T-helper 1 cell treated with Interleukin-12 subunit alpha and Interleukin-12 subunit beta and Interleukin-4 antibody, amounts not matched to agents 30 ng/mL and 1 ng/mL, for 36 hours (primary cell): ENCODE results near the gene SCYL3. TPM values are rescaled to one million over a fixed set of nuclear protein-coding genes. Genes with fewer than 3 reads are reported as not detected.
"Not testable (repeated sequence)": the region's sequence is repeated elsewhere in the genome, so short reads cannot be mapped to it uniquely, and the experiment has no call there.

Experiments used
- intact Hi-C: fragments of 100-400 bp; cut with micrococcal nuclease; formaldehyde crosslinking; loops from one replicate; pipeline ENCODE4 v1.15.1; 2024
- total RNA-seq: library from RNA; stranded (reverse); gene quantifications from 2 replicates; pipeline ENCODE4 v1.2.3, GENCODE V29; 2022

SCYL3 gene
- 17.0 and 17.7 TPM in 2 replicates for total RNA-seq

GRCh38 chr1:169893645-169894423 is at the start of gene SCYL3:
Gene SCYL3 (minus strand): TSS chr1:169893896. CDS start chr1:169888840, 5,056 bp downstream.
- intact Hi-C loops: loop anchor here (1.0 to 5.0 kb wide), 19 partner anchors 14 to 1957 kb away; partner anchors contain the start of genes DCAF6, DNM3, F5 and FMO4

DNA sequence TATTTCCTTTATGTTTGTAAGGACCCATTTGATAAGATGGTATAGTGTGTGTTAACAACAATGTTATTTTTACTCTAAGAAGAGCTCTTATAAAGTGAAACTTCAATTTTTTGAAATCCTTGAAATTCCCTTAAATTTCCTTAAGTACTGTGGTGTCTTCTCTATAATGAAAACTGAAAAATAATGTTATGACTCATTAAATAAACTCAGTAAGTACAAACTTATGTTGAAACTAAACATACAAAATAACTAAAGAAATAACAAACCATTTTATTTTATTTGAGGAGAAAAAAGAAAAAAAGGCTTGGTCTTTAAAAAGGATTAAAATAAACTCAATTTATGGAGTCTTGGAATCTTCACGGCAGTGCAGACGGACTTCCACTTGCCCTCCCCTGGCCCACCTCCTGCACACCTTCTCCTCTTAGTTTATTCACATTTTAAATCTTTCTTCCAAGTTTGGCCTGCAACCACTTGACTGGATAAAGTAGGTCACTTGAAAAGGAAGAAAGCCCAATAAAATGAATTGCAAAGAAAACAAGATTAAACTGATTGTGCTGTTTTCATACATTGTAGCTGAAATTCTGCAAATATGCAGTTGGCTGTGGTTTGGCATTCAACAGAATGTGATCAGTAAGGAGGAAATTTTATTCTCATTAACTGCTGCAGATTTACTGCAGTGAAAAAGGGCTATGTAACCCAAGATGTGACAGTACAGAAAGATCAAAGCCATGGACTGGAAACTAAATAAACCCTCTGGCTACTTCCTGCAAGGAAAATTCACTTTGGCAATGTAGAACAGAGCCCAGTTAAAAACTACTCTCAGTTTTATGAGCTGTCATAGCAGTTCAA is 48.5 kb upstream of the SCYL3 start:
- intact Hi-C loops: no loop called here

DNA sequence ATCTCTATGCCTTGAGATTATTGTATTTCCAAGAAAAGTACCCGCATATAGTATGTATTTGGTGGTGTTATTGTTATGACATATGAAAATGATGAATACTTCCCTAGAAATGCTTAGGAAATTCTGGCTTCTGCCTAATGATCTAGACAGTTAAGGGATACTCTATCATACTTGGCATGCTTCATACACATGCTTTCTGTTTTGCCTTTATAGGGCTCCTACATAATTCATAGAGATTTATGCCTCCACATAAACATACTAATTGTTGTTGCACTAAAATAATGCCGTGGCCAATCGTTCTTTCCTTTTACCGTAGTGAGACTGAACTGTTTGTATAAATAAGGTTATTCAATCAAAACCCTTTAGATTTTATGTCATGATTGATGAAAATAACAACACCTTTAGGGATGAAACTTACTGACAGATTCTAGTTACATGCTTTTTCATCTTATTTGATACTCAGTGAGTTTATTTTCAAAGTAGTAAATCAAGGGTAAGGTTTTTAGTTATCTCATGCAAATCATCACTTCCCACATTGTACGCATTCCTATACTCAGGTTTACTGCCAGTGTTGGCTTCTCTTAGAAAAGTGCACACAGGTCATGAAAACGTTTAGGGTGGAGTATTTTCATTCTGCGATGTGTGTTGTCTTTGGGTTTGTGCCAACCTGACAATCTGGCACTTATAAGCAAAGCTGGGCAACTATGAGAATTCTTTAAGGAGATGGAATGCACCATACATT is 40.5 kb upstream of the SCYL3 start:
- intact Hi-C loops: no loop called here

GRCh38 chr1:169931795-169932231 is 38.1 kb upstream of the SCYL3 start:
- intact Hi-C loops: no loop called here

- intact Hi-C loops: loop anchor here (1.0 to 5.0 kb wide), 11 partner anchors 146 to 1385 kb away; partner anchors contain the start of genes FMO4, GORAB and KIFAP3
Measured at GRCh38 chr1:169929210-169929526, 35.5 kb upstream of the SCYL3 start.

- intact Hi-C loops: loop anchor here (1.0 to 5.0 kb wide), 11 partner anchors 146 to 1386 kb away; partner anchors contain the start of genes FMO4, GORAB and KIFAP3
Measured at GRCh38 chr1:169928438-169929209, 34.9 kb upstream of the SCYL3 start.

DNA sequence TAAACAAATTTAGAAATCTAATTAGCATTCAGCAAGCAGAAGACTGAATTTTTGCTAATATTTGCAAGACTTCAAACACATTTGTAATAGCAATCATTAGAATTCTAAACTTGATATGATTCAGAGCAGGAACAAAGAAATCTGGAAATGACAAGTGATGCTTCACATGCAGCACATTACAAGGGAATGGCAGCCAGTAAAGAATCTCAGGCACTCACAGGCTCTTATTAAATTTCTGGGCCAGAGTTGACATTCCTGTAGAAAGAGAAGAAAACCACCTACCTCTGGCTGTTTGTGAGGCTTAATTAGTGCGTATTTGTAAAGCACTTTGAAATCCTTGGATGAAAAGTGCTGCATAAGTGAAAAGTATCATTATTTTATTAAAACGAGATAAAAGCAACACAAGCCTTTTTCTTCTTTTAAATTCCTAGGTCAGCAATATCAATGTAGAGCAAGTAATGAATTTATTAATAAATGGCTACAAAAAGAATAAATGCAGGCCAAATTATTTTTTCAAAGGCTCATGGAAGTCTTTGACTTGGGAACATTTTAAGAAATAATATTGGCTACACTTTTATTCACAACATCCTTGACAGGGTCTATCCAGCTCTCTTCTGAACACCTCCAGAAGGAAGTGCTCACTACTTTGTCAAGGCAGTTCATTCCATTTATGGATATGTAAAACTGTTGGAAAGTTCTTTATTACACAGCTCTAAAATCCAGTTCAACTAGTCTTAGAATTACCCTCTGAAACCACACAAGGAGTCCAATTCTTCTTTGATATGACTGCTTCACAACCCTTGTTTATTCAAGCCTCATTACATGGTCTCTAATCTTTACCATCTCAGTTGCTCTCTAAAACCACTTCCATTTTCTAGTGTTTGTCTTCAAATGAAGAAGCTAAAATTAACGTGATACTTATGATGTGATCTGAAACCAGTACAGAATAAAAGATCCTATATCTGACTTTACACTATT is 32.1 kb upstream of the SCYL3 start:
- intact Hi-C loops: loop anchor here (1.0 to 5.0 kb wide), 5 partner anchors 17 to 1302 kb away; partner anchors contain the start of gene SCYL3

DNA sequence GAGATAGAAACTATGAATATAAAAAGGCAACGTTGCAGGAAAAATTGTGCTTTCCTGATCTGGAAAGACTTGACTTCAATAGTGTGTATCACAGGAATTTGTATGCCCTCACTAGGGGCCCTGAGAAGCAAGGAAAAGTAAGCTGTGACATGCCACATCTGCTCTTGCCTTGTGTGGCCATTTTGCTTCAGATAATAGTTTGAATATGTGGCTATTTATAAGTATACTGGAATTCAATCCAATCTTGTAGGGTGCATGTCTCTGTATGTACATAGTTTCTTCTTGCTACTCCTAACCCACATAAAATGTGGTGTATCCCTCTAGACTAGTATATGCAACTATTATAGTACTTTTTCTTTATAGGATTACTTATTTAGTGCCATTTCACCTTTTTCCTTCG is 31.1 kb upstream of the SCYL3 start:
- intact Hi-C loops: loop anchor here (5.0 kb wide), 3 partner anchors 322 to 1302 kb away; no protein-coding TSS in a partner anchor

DNA sequence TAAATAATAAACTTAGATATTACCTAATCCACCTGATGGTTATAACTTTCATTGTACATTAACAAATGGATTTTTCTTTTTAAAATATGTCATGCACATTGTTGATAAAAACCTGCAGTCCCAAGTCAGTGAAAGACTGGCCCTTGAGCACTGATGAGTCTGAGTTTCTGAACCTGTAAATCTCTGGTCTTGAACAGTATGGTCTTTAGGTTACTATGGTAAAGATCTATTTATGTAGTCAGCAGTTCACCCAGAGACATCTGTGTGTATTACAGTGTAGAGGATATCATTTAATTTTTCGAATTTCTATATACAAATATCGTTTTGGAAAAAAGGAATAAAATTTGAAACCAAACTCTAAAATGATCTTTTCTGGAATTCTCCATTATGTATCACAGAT is 30.4 kb upstream of the SCYL3 start:
- intact Hi-C loops: no loop called here

DNA sequence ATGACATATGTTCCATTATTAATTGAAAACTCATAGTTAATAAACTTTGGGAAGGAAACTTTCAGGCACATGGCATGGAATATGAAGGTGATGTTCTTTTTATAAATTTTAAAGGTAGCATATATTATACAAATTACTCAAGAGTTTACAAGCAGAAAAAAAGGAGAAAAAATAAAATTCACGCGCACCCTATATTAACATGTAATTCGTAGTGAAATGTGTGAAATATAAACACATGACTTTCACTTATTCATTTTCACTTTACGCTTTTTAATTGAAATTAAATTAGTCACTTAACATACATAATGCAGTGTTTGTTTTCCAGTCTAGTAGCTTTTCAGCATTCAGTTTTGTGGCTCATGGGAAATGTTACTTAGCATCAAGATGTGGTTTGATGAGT is 27.4 kb upstream of the SCYL3 start:
- intact Hi-C loops: no loop called here

GRCh38 chr1:169918927-169919326 is 25.2 kb upstream of the SCYL3 start:
- intact Hi-C loops: no loop called here

DNA sequence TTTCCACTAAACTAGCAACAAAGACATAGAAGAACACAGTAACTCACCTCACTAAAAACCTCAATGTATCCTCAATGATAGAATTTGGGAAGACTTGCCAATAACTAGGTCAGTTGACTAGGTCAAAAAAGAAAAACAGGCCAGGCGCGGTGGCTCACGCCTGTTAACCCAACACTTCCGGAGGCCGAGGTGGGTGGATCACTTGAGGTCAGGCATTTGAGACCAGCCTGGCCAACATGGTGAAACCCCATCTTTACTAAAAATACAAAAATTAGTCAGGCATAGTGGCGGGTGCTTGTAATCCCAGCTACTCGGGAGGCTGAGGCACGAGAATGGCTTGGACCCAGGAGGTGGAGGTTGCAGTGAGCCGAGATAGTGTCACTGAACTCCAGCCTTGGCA is 24.5 kb upstream of the SCYL3 start:
- intact Hi-C loops: not testable (repeated sequence)

- intact Hi-C loops: no loop called here
Measured at GRCh38 chr1:169915150-169915549, 21.5 kb upstream of the SCYL3 start.

DNA sequence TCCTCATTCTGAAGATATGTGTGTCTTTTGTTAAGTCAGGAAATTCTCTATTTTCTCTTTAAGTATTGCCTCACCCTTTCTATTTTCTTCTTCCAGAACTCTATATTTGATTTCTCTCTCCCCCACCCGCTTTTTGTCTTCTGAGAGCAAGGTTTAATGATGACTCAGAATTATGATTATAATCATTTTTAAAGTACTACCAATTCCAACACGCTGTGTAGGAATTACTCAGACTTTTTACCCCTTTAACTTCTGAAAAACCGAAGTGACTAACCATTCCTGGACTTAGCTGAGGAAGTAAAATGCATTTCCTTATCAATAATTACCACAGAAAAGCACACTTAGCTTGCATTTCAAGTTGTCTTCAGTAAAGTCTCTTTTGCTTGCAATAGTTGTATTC is 20.8 kb upstream of the SCYL3 start:
- intact Hi-C loops: no loop called here

DNA sequence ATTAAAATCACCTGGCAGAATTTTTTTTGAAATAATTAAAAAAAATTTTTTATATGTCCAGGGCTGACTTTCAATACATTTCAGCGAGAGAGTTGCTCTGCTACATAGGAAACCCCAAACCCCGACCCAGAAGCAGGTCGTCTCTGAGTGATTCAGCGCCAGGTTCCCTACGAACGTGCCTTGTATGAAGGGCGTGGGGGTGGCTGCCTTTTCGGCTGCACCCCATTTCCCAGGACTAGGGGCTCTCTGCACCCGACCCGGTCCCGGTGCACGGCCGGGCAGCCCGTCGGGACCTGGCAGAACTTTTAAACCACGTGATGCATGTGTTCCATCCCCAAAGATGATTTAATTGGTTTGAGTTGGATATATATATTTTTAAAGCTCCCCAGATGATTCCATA is 15.8 kb upstream of the SCYL3 start:
- intact Hi-C loops: loop anchor here (2.0 kb wide), 1 partner anchor 17 kb away; no protein-coding TSS in a partner anchor

- intact Hi-C loops: no loop called here
Measured at GRCh38 chr1:169906938-169907337, 13.2 kb upstream of the SCYL3 start.

GRCh38 chr1:169904834-169905233 is 11.1 kb upstream of the SCYL3 start:
- intact Hi-C loops: no loop called here

DNA sequence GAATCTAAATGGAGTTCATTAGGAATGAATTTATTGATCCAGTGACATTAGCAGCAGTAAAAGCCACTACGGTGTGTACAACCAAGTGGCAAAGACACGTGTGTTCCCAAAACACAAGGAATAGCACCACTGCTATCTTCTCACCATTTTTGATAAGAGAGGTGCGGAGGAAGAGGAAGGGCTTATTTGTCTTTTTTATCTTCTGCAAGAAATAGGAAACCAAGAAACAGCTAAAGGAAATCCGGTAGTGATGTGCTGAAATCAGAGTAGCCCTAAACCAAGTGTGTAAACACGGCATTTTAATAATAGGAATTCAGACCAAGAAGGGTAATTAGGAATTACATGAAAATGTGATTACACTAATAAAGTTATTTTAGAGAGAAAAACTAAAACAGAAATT is 9.1 kb upstream of the SCYL3 start:
- intact Hi-C loops: no loop called here

- intact Hi-C loops: no loop called here
Measured at GRCh38 chr1:169901115-169901514, 7.4 kb upstream of the SCYL3 start.
